K562 (cell line): Measurements from ENCODE around the gene RCC2. TPM values are rescaled to one million over a fixed set of nuclear protein-coding genes. Genes with fewer than 3 reads are reported as not detected.

Source experiments
- ATAC-seq: fragments of 200-7000 bp; cut with Tn5 transposase; 3 replicates; pipeline ENCODE4 v1.9.1; 2020; ENCODE audit warnings: moderate library complexity
- BruUV-seq: library from RNA; stranded (reverse); fragments of 400-500 nt; replicated peaks from 2 replicates; lab custom pipeline; 2021; lab: Mats Ljungman, UMichigan
- CTCF ChIA-PET: fragments of 300-600 bp; formaldehyde crosslinking; extraction: SDS; loops from one replicate; lab custom pipeline; 2021; ENCODE audit warnings: low intra/inter-chr PET ratio; lab: Yijun Ruan, JAX
- POLR2A ChIA-PET: fragments of 300-600, 350-650 bp; sonication (Branson Sonifier 250); formaldehyde crosslinking; extraction: SDS; loops from one replicate; lab custom pipeline; 2021; ENCODE audit warnings: antibody characterized with exemption, inconsistent platforms; lab: Yijun Ruan, JAX
- DNase-seq, 4 experiments: peaks; one replicate each; pipeline versions ENCODE4 v3.0.0 to v3.0.0-alpha.2; 2011 to 2018; ENCODE audit warnings: low spot score in 3 of 4, mixed read lengths in 3 of 4; ENCODE audit errors: extremely low read depth in 1 of 4
- FAIRE-seq: peaks from 2 replicates; lab custom pipeline; 2011; peaks lifted over from hg19 to GRCh38; lab: Jason Lieb, UNC
- H2AFZ ChIP-seq: 2 replicates; pipeline ENCODE4 v1.6.0; 2011; ENCODE audit warnings: low read depth, low read length, control low read depth, inconsistent platforms
- H3K27ac ChIP-seq: fragments of 200-600 bp; 3 replicates; pipeline ENCODE4 v1.8.0; 2011; ENCODE audit warnings: low read depth, mild to moderate bottlenecking, control low read depth, inconsistent platforms, low read length, moderate library complexity, mixed read lengths; ENCODE audit errors: extremely low read depth
- H3K27me3 ChIP-seq, 2 experiments: fragments of 300-600 bp in 1 of 2; 2 replicates in 1 of 2; 3 replicates in 1 of 2; pipeline versions ENCODE4 v1.6.0 to v1.8.0; 2011; ENCODE audit warnings: inconsistent platforms in 2 of 2, low read length in 2 of 2, mild to moderate bottlenecking in 1 of 2, mixed read lengths in 1 of 2, moderate library complexity in 1 of 2; ENCODE audit not compliant: control insufficient read depth in 2 of 2, insufficient read depth in 2 of 2
- H3K36me3 ChIP-seq: fragments of 300-600 bp; 3 replicates; pipeline ENCODE4 v1.8.0; 2011; ENCODE audit warnings: mild to moderate bottlenecking, low read length, inconsistent platforms; ENCODE audit not compliant: control insufficient read depth, insufficient read depth
- H3K4me1 ChIP-seq, 2 experiments: fragments of 200-600 bp in 1 of 2; replicated peaks in 1 of 2; 2 replicates in 1 of 2; 3 replicates in 1 of 2; pipeline versions ENCODE4 v1.5.1 to v1.8.0; 2011; ENCODE audit warnings: inconsistent platforms in 2 of 2, low read length in 2 of 2, mild to moderate bottlenecking in 1 of 2, mixed read lengths in 1 of 2, moderate library complexity in 1 of 2; ENCODE audit not compliant: control insufficient read depth in 2 of 2, insufficient read depth in 2 of 2
- H3K4me2 ChIP-seq: 2 replicates; pipeline ENCODE4 v1.6.1; 2011; ENCODE audit warnings: low read length, control low read depth, inconsistent platforms, mixed read lengths; ENCODE audit not compliant: insufficient read depth
- H3K4me3 ChIP-seq: fragments of 200-600 bp; sonication (generic), shearing (Covaris generic); 2 replicates; pipeline ENCODE4 v1.5.1; 2016; ENCODE audit warnings: control low read depth, inconsistent platforms
- H3K79me2 ChIP-seq: fragments of 200-600 bp; 3 replicates; pipeline ENCODE4 v1.8.0; 2011; ENCODE audit warnings: low read length, inconsistent platforms; ENCODE audit not compliant: control insufficient read depth, insufficient read depth
- H3K9ac ChIP-seq, 2 experiments: 2 replicates each; pipeline versions ENCODE4 v1.6.0 to v1.6.1; 2011; ENCODE audit warnings: low read depth in 2 of 2, low read length in 2 of 2, control low read depth in 1 of 2, inconsistent platforms in 1 of 2, mild to moderate bottlenecking in 1 of 2, mixed read lengths in 1 of 2; ENCODE audit not compliant: insufficient read depth in 1 of 2
- H3K9me1 ChIP-seq: one replicate; pipeline ENCODE4 v1.6.0; 2011; ENCODE audit warnings: inconsistent platforms, mild to moderate bottlenecking, low read length, moderate library complexity; ENCODE audit not compliant: control insufficient read depth, insufficient read depth
- H3K9me3 ChIP-seq: replicated peaks from 2 replicates; pipeline ENCODE4 v1.5.1; 2011; ENCODE audit warnings: low read depth, low read length, inconsistent platforms; ENCODE audit not compliant: control insufficient read depth, insufficient read depth
- H4K20me1 ChIP-seq: replicated peaks from 2 replicates; pipeline ENCODE4 v1.6.1; 2011; ENCODE audit warnings: low read length, inconsistent platforms, mixed read lengths; ENCODE audit not compliant: control insufficient read depth, insufficient read depth
- CBX3 ChIP-seq, 2 experiments: IDR thresholded peaks; 1 replicate in 1 of 2; 2 replicates in 1 of 2; pipeline ENCODE4 v1.6.1; 2012; ENCODE audit warnings: inconsistent platforms in 2 of 2, low read length in 2 of 2, borderline replicate concordance in 1 of 2, control low read depth in 1 of 2
- CC2D1A ChIP-seq: fragments of 450-650 bp; IDR thresholded peaks from 2 replicates; pipeline ENCODE4 v1.6.1; 2017; ENCODE audit warnings: mild to moderate bottlenecking
- GABPA ChIP-seq: fragments of 200-800 bp; sonication (Bioruptor generic); conservative IDR thresholded peaks from 2 replicates; pipeline ENCODE4 v1.6.1; 2016; ENCODE audit warnings: low read depth, missing genetic modification characterization, missing compliant biosample characterization
- MAX ChIP-seq: sonication (generic); formaldehyde crosslinking; IDR thresholded peaks from 2 replicates; pipeline ENCODE4 v1.9.0; 2022; ENCODE audit warnings: mild to moderate bottlenecking, missing genetic modification reagents
- MLLT1 ChIP-seq, 2 experiments: fragments of 450-650 bp; IDR thresholded peaks; 2 replicates each; pipeline ENCODE4 v1.6.1; 2016
- MLX ChIP-seq, 2 experiments: fragments of 450-650 bp in 1 of 2; sonication (generic) in 1 of 2; formaldehyde crosslinking; conservative IDR thresholded peaks; 2 replicates each; pipeline versions ENCODE4 v1.4.0 to v1.8.1; 2020 to 2022; ENCODE audit warnings: mild to moderate bottlenecking in 1 of 2, missing genetic modification reagents in 1 of 2
- MTA1 ChIP-seq: fragments of 450-650 bp; IDR thresholded peaks from 2 replicates; pipeline ENCODE4 v1.6.1; 2017; ENCODE audit warnings: borderline replicate concordance
- NUFIP1 ChIP-seq: fragments of 450-650 bp; IDR thresholded peaks from 2 replicates; pipeline ENCODE4 v1.6.1; 2018; ENCODE audit not compliant: partially characterized antibody
- PTTG1 ChIP-seq: fragments of 450-650 bp; IDR thresholded peaks from 2 replicates; pipeline ENCODE4 v1.6.1; 2016; ENCODE audit warnings: low read depth, mild to moderate bottlenecking, missing genetic modification characterization, missing compliant biosample characterization
- PYGO2 ChIP-seq: fragments of 450-650 bp; IDR thresholded peaks from 2 replicates; pipeline ENCODE4 v1.6.1; 2016; ENCODE audit warnings: mild to moderate bottlenecking, missing genetic modification characterization, moderate library complexity, missing compliant biosample characterization
- ZBTB33 ChIP-seq: sonication (generic); formaldehyde crosslinking; IDR thresholded peaks from 2 replicates; pipeline ENCODE4 v1.8.1; 2023; ENCODE audit warnings: mild to moderate bottlenecking, missing genetic modification reagents
- ZBTB7A ChIP-seq: IDR thresholded peaks from 2 replicates; pipeline ENCODE4 v1.6.1; 2011; ENCODE audit warnings: low read depth, mild to moderate bottlenecking, low read length, moderate library complexity, borderline replicate concordance; ENCODE audit not compliant: control insufficient read depth
- ZNF583 ChIP-seq: fragments of 250-450 bp; sonication (Bioruptor Pico); IDR thresholded peaks from 2 replicates; pipeline ENCODE4 v1.4.0; 2020
- WGBS: fragments of 100-300 bp; shearing (Covaris generic); methylation state at CpG from one replicate; pipeline ENCODE4 v1.1.6; 2016; ENCODE audit warnings: low coverage, mixed read lengths; ENCODE audit not compliant: insufficient coverage; ENCODE audit errors: missing lambda C conversion rate; 5-methylcytosine and 5-hydroxymethylcytosine counted together
- in situ Hi-C: fragments of 300-500 bp; cut with MboI; formaldehyde crosslinking; loops from 4 replicates; pipeline ENCODE4 v1.15.0; 2018; ENCODE audit warnings: inconsistent platforms, mixed read lengths
- intact Hi-C: fragments of 100-400 bp; cut with micrococcal nuclease; formaldehyde crosslinking; loops from 2 replicates; pipeline ENCODE4 v1.14.2; 2022
- polyA plus RNA-seq, 8 experiments: library from polyadenylated mRNA; depleted of rRNA in 4 of 8; stranded (reverse) in 5 of 8; unstranded in 3 of 8; fragments of >200 nt; fragmentation: Nextera tagmentation in 2 of 8; fragmentation: Illumina TruSeq in 1 of 8; extraction: Ambion mirVana in 2 of 8; extraction: Trizol in 1 of 8; gene quantifications; 2 replicates each; pipeline versions ENCODE4 v1.2.1 to v1.2.3, GENCODE V29; 2011 to 2014; ENCODE audit warnings: inconsistent platforms in 1 of 8, missing spikeins in 1 of 8
- total RNA-seq, 7 experiments: library from RNA; depleted of rRNA in 6 of 7; stranded (reverse); fragments of >200 nt in 6 of 7; fragmentation: Illumina TruSeq in 2 of 7; extraction: Trizol in 2 of 7; gene quantifications; 2 replicates each; pipeline versions ENCODE4 v1.2.1 to v1.2.3, GENCODE V29; 2011 to 2021; ENCODE audit warnings: low replicate concordance in 1 of 7

Gene RCC2
- total and polyA plus RNA-seq, 9 of the 15 experiments (the other 6 are each of a cell fraction or from before 2014, with no cell fraction given): 31.8 to 292 (median 116) TPM

GRCh38 chr1:17359808-17360207, 79.7 kb downstream of the RCC2 start (continued):
- 0 out of 2 replicates have a peak, but pooled peaks have one; percentile 10 for TF ChIP-seq MAX (CRISPR knock-in tag)

- Histone ChIP-seq H3K27me3 (peaks cover 2 to 25% of the 10 kb centered on the region in 2 experiments; a peak in 3 of 5 replicates), H3K4me3 (no peak overlapping the region), H3K9ac (peak overlapping the region; percentile 20 to 47; a peak in 1 of 4 replicates), H3K9me1 (no peaks in the 10 kb centered on the region), H3K4me1 (peaks cover 16 to 20% of the 10 kb centered on the region in 2 experiments; a peak in 4 of 5 replicates), H3K36me3 (no peaks in the 10 kb centered on the region), H3K4me2 (no peak overlapping the region), H3K79me2 (no peaks in the 10 kb centered on the region), H3K27ac (peak overlapping the region; percentile 62; the same call in 1 of the 3 replicates), H4K20me1 (no peaks in the 10 kb centered on the region), H3K9me3 (no peaks in the 10 kb centered on the region), H2AFZ (peak overlapping the region; percentile 78)
- FAIRE-seq: no peak
- in situ Hi-C loops: no loop called here
- ChIA-PET POLR2A (interaction anchor here (0.6 to 1.0 kb wide), 2 partner anchors 10 to 47 kb away, joined by 3 read pairs; no protein-coding TSS in a partner anchor), CTCF (no interaction called here)
- TF ChIP-seq MLLT1 (IDR thresholded peaks at IDR 0.05) (peak in 1 of 2 experiments; percentile 29; a peak in 1 of 4 replicates), ZBTB7A (peak; percentile 28; the same call in 1 of the 2 replicates), PYGO2 (tag) (no peak), MLX (CRISPR knock-in tag; conservative IDR thresholded peaks at IDR 0.05) (no peak), GABPA (tag) (no peak), NUFIP1 (no peak), ZNF583 (no peak), MTA1 (no peak), ZBTB33 (0 out of 2 replicates have a peak, but pooled peaks have one; percentile 34), CC2D1A (no peak), CBX3 (IDR thresholded peaks at IDR 0.05; ENCODE audit: borderline replicate concordance in 1 of 2, low read length in 2 of 2) (no peak), PTTG1 (no peak)
- WGBS: 53% methylated on average over 9 of the region's 11 CpGs
- no TSS peak for BruUV-seq
- DNase-seq: peak; percentile 21 to 50 (median 44)
- ATAC-seq: peak; percentile 68
- intact Hi-C loops: no loop called here
Measured at GRCh38 chr1:17359031-17359430, 80.4 kb downstream of the RCC2 start.
